Anterior cingulate cortex (tissue), 58 donors: Measurements from ENCODE around the gene DIS3L2.

Source experiments
- DNase-seq, 58 donors: peaks; one replicate each; lab custom pipeline; 2025; lab: John Stamatoyannopoulos, UW

Gene DIS3L2

DNA sequence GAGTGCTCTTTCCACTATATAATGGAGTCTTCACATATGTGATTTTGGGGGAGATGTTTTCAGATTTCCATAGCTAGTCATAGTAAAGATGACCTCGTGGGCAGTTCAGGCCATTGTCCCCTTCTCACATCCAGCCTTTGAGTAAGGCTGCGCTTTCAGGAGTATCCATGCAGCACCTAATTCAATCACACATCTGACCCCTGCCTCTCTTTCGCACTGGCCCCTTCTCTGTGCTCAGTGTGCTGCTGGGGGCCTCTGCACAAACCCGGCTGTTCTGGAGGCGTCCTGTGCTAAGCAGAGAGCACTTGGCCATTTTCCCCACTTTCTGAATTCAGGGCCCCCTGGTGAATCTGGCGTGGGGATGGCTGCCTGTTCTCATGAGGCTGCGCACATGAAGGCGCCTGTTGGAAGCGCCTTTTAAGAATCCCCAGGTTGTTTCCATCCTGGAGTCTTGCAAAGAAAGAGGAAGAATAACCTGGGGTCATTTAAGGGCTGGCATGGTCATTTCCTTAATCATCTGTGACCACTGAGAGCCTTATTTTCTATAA is 321.1 kb downstream of the DIS3L2 start:
- DNase-seq, result peak in 9 of 58 donors; percentile 14 to 43 (median 26)

DNA sequence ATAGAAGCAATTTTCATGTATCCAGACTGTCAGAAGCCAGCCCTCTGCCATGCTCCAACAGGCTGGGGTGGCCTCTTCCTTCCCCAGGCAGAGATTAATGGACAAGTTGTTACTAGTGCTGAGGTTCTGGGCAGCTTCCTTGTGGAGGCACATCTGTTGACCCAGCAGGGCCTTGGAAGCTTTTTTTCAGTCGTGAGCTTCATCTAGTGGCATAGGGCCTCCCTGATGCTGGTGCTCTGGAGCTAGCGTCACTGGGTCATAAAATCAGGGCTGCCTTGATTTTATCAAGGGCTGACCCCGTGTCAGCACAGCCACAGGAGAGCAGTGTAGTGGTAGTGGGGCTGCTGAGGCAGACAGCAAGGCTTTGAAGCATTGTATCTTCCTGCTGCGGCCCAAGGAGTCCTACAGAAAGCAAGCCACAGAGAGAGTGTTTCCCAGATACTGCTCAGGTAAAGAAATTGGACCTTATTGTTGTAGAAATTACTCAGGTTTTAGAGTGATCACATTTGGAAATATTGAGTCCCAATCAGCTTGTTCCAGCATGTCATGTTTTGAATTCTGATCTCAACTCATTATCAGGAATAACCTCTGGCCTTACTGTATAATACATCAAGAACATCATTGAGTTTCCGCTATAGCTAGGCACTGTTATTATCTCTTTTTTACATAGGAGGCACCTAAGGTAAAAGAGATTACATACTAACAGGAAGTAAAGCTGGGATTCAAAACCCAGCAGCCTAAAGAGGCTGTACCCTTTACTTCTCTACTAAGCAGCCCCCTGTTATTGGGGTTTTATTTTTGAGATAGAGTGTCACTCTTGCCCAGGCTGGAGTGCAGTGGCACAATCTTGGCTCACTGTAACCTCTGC is 324.7 kb downstream of the DIS3L2 start:
- DNase-seq, result no peak

DNA sequence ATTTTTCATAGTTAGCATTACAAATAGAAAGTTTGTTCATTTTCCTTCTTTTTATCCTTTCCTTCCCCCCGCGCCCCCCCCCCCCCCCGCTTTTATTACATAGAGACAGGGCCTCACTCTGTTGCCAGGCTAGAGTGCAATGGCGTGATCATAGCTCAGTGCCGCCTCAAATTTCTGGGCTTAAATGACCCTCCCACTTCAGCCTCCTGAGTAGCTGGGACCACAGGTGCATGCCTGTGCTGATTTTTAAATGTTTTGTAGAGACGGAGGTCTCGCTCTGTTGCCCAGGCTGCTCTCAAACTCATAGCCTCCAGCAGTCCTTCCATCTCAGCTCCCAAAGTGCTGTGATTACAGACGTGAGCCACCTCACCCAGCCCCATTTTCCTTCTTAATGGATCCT is 325.8 kb downstream of the DIS3L2 start:
- no peak for DNase-seq

DNA sequence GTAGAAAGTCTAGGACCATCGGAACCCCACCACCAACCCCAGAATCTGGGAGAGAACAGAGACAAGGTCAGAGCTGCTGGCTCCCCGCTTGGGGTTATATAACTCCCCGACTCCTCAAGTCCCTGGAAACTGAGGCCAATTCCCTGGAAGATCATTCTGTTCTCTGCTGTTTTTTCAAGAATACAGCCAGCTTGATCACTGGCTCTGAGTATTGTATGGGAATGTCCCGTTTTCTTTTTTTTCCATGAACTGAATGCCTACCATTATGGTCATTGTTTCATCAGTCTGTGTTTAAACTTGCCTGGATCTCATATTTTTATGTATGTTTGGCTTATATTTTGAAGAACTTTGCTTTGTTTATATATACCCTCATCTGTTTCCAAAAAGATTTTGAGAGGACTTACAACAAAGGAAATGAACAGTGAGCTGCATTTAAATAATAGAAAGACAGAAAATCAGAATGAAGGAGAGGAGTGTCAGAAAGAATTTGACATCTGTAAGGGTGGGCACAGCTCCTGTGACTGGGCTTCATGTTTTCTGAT is 327.0 kb downstream of the DIS3L2 start:
- no peak for DNase-seq

DNA sequence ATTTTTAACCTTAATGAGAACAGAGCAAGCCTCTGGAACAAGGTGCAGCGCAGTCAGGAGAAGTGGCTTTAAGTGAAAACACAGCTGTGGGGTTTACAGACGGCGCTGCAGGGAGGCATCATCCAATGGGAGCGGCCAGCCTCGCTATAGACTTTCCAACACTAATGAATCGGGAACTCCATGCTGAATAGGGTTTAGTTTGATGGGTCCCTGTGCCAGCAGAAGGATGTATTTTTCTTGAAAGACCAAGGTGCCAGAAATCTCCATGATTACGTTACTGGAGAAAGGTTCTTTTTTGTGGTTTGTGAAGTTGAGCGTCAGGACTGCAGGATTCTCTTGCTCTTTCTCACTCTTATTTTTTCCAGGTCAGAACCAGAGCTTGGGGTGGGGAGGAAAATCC is 329.2 kb downstream of the DIS3L2 start:
- DNase-seq, result no peak

DNA sequence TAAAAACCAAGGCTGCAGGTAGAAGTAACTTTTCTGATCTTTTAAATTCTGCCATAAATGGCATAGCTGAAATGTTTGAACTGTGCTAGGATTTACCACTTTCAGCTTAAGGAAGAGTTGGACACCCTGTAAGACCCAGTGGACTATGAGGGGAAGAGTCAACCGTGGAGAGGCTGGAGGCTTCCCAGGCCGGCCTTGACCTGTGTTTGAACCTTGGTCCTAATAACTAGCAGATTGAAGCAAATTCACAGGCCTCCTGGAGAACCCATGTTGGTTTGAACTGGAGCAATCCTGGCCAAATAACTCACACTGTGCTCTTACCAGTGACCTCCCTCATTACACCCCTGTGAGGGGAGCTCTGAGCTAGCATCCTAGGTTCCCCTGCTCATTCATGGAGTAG is 329.8 kb downstream of the DIS3L2 start:
- DNase-seq, result no peak

DNA sequence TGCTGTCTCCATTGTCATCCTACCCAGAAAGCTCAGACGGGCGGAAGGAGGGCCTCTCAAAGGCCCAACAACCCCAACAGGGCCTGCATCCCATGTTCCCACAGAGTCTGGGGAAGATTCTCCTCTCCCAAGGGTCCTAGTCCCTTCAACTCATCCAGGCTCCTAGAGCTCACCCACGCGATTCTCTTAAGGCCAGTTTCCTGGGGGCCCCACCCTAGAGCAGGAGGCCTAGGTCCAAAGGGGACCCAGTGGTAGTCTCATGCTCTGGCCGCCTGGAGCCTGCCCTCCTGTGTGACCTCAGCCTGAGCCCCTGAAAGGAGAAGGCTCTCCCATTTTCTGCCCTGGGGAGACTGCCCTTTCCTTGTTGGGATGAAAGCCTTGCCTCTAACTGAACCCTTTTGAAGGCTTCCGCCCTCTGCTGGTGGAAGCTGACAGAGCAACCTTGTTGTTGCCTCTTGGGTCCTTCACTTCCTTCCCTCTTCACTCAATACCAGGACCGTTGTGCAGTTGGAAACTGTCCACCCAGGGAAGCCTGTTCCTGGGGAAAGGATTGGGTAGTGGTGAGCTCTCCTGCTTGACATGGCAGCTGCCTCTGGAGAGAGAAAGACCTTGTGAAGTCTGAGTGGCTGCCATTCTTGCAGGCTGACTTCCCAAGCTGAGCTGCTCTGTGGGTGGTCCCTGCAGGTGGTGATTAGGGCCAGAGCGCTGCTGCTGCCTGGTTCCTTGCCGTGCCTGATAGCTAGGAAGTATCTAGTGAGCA is 331.1 kb downstream of the DIS3L2 start:
- DNase-seq, result peak in 5 of 58 donors; percentile 4 to 35 (median 12)

DNA sequence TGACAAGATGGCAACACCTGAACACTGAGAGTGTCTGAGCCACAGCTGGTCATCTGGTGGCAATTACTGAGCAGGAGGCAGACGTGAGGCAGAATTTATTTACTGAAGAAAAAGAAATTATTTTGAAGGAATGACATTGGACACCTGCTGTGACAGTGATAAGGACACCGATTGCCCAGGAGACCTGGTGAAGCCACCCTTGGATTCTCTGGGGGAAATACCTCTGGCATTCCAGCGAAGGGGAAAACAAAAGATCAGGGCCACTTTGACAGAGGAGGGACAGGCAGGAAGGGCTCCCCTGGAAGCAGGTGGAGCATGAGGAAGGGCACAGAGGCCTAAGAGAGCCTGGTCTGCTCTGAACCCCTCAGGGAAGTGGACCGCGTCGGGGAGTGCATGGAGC is 331.7 kb downstream of the DIS3L2 start:
- no peak for DNase-seq

DNA sequence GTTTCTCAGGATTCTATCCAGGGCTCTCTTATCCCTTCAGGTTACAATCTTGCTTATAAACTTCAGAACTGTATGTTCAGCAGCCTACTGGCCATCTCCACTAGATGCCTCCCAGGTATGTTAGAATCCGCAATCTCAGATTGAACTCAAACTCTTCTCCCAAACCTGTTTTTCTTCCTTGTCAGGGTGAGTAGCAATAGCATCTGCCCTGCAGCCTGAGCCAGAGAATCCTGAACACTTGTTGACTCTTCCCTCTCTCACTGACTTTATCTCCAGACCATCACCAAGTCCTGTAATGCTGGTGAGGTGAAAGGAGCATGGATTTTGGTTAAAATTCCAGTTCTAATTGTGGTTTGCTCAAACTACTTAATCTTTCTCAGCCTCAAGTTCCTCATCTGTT is 334.5 kb downstream of the DIS3L2 start:
- no peak for DNase-seq

DNA sequence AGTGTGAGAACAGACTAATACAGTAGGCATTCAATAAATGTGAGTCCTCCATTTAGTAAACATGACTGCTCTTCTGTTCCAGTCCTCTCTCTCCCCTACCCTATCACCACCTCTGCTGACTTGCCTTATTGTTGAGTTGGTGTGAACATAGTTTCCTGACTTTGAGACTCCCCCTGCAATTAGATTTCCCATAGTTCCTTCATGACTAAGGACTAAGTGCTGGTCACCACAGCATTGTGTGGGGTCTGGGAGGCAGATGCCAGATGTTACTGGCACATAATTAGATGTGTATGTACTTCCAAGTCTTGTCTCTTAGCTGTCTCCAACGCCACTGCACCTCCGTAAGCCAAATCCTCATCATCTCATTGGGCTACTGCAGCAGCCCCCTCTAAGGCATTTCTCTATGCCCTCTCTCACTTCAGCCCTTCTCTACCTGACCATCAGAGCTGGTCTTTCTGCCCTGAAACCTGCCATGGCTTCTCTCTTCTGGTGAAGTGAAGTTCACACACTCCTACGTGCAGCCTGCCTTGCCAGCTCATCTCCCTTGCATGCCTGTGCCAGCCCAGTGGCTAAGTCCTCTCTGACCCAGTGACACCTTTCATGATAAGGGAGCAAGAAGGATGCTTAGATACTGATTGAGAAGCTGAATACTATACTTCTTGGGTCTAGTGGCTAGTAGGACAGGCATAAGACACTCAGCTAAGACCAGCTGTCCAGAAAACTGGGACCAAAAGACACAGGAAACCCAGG is 335.4 kb downstream of the DIS3L2 start:
- no peak for DNase-seq

DNA sequence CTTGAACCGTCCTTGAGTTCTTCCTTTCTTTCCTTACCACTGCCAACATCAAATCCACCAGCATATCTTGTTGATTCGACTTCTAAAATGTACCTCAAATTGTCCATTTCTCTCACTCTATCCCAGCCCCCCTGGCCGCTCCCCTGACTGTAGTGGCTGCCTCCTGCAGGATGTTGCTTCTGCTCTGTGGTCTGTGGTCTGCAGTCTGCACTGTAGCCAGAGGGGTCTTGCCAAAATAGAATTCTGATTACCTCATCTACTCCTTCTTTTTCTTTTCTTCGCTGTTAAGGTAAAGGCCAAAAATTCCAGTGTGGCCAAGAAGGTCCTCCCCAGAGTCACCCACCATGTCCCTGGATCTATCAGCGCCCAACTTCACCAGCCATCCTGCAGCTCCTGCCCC is 337.6 kb downstream of the DIS3L2 start:
- no peak for DNase-seq

DNA sequence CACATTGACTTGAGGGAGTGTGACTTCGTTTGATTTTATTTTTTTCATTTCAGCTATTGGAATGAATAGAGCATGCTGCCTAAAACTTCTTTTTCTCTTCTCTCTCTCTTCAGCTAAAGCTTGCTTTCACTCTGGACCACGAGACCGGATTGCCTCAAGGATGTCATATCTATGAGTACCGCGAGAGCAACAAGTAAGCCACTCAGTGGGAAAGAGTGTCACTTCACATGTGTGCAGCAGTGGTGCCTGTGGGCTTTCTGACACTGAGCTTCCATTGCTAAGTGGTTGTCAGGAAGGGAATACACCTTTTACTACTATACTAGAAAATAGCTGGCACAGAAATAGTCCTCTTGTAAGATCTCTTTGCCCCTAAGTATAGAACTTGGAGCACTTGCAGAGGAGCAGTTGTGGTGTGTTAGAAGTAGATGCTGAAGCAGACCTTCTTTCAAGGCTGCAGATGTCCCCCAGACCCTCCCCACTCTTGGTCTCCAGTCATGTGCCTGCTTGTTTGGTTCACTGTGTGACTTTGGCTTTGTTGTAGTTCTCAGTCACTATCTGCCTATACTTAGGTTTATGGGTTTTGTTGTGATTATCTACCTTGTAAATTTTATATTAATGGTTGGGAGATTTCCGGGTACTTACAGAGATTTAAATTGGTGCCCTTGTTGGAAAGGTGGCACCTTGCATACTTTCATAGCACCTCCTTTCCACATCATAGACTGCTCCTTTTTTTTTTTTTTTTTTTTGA is 338.6 kb downstream of the DIS3L2 start:
- no peak for DNase-seq

DNA sequence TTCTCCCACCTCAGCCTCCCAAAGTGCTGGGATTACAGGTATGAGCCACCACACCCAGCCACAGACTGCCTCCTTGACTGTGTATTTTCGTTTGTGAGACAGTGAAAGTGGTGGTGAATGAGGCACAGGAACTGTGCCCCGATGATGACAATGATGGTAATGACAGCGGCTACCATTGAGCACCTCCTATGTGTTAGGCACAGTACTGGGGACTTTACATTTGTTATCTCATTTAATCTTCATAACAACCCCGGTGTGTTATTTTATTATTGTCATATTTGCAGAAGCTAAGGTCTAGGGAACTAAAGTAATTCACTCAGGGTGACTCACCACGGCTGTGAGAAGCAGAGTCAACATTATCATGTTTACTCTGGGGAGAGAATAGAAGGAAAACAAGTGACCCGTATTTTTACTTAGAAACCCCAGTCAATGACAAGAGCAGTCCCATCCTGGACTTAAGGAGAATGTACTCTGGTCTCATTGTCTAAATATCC is 339.4 kb downstream of the DIS3L2 start:
- DNase-seq, result no peak

DNA sequence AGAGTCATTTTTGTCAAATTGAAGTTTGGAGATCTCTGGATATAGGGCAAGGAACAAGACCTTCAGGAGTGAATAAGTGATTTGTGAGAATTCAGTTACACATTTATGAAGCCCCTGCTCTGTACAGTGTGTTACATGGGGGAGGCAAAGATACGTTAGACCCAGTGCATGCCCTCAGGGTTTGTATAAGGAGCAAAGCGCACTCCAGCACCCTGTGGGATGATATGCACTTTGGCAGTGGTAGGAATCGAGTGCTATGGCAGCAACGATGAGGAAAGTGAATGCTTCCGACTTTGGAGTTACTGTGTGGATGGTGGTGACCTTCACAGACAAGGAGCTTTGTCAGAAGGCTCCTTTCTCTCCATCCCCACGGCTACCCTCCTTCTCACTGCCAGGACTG is 342.7 kb downstream of the DIS3L2 start:
- DNase-seq, result no peak

DNA sequence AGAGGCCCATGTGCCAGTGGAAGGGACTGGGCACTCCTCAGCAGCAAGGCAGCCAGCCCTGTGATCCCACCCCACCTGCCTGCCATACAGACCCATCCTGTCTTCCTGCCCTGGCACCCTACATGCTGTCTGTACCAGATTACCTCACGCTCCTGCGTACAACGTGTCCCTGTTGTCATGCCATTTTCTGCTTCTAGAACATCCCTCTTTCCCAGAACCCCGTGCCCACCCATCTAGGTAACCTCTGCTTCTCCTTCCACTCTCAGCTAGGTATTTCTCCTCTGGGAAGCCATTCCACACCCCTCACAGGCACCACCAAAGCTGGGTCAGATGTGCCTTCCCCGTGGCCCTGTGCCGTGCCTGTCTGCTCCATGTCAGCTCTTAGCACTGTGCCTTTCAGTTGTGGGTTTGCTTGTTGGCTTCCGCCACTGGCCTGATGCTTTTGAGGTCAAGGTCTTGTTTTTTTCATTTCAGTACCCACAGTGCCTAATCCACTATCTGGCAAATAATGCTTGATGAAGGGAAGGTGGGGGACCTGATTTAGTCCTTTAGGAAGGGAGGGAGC is 345.3 kb downstream of the DIS3L2 start:
- no peak for DNase-seq

DNA sequence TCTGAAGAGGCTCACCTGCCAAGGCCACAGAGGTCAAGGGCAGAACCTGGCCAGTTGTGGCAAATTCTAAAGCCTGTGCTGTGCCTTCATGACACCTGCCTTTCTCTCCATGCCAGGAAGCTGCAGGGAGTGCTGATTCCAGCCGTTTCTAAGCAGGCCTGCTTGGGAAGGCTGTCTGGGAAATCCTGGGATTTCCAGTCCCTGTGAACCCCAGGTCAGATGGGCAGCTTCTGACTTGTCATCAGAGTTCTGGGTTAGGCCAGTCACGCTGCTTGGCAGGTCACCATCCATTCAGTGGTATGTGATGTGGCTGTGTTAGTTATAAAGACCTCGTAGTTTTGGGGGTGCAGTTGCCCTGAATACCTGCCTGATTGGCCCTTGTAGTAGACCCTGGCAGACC is 346.3 kb downstream of the DIS3L2 start:
- no peak for DNase-seq

DNA sequence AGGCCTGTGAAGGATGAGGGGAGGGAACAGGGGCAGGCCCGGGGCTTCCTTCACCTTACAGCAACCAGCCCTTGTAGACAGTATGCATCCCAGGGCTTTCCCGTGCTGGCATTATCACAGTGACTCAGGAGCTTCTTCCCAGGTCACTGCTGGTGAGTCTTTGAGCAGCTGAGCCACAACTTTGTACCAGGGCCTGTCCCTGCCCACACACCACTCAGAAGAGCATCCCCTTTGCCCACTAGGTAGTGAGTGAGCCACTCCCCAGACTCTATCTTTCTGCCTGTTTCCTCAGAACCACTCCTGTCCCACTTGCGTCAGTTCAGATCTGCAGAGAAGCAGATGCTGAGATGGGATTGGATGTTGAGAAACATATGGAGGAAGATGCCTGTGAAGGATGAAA is 347.5 kb downstream of the DIS3L2 start:
- no peak for DNase-seq

DNA sequence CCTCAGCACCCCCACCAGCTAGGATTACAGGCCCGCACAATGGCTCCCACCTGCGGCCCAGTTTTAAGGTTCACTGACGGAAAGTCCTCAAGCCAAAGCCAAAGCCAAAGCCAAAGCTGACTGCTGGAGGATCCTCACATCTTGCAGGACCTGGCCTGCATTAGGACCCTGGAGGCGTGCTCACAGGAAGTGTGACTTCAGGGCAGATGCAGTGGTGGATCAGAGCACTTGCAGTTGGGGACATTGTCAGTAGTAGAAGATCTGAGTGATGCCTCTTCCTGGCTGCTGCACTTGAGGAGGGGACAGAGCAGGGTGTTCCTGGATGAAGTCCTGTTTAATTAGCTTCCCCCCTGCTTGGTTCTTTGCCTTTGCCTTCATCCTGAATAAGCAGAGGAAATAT is 348.1 kb downstream of the DIS3L2 start:
- DNase-seq, result peak in 1 of 58 donors; percentile 43

DNA sequence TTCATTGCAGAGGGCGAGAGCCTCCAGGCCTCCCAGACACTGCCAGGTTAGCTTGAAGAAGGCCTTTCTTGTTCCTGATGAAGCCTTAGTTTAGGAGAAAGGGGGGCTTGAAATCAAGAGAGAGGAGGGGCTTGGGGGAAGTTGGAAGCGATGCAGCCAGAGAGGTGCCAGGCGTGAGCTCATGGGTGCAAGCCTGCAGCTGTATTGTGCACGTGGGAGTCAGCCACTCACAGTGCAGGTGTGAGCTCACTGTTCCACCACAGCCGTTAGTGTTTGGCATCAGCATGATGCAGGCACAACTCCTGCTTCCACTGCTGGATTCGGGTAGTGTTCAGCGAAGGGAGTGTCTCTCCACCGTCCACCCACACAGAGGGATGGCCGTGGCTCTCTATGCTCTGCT is 348.6 kb downstream of the DIS3L2 start:
- peak in 18 of 58 donors; percentile 10 to 66 (median 34) for DNase-seq
